OCI-LY7 (cell line): Measurements from ENCODE around the gene PDIA6.

Experiments
- EZH2phosphoT487 ChIP-seq: fragments of 200-600 bp; sonication (generic); IDR thresholded peaks from 2 replicates; pipeline ENCODE4 v1.6.1; 2018; ENCODE audit warnings: low read depth, borderline replicate concordance, mild to moderate bottlenecking, mixed run types, antibody characterized with exemption, low read length, moderate library complexity, mixed read lengths
- TF ChIP-seq, protein P1 (sequence below): fragments of 200-600 bp; sonication (generic); conservative IDR thresholded peaks from 2 replicates; pipeline ENCODE4 v1.5.1; 2014; ENCODE audit warnings: mild to moderate bottlenecking, antibody characterized with exemption, low read length, moderate library complexity, mixed read lengths

DNA sequence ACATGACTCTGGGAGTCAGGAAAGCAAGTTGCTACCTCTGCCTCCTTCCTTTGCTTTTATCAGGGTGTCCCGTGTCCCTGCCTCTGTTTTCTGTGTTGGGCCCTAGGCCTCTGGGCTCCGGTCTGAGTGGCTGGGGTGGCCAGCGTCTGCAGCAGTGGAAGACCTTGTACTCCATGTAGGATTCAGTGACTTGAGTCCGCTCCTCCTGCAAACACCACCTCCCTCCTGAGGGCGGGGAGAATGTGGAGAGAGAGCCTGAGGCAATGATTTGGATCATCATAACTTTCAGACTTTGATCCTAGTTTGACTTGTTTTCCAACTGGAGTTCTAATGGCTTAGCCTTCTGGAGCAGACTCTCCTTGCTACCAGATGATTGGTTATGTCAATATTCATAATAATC is 60.3 kb downstream of the PDIA6 start:
- TF ChIP-seq, protein P1, sequence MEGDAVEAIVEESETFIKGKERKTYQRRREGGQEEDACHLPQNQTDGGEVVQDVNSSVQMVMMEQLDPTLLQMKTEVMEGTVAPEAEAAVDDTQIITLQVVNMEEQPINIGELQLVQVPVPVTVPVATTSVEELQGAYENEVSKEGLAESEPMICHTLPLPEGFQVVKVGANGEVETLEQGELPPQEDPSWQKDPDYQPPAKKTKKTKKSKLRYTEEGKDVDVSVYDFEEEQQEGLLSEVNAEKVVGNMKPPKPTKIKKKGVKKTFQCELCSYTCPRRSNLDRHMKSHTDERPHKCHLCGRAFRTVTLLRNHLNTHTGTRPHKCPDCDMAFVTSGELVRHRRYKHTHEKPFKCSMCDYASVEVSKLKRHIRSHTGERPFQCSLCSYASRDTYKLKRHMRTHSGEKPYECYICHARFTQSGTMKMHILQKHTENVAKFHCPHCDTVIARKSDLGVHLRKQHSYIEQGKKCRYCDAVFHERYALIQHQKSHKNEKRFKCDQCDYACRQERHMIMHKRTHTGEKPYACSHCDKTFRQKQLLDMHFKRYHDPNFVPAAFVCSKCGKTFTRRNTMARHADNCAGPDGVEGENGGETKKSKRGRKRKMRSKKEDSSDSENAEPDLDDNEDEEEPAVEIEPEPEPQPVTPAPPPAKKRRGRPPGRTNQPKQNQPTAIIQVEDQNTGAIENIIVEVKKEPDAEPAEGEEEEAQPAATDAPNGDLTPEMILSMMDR = no peak
- TF ChIP-seq EZH2phosphoT487 = no peak
